Measurements from ENCODE around the gene ITFG2. TPM values are rescaled to one million over a fixed set of nuclear protein-coding genes. Genes with fewer than 3 reads are reported as not detected.
A peak's percentile ranks its signal among the peaks of the same experiment; 100 is the strongest.

Gene ITFG2
- total RNA-seq, 1 experiment from 2014 or later: 24.6 TPM

DNA sequence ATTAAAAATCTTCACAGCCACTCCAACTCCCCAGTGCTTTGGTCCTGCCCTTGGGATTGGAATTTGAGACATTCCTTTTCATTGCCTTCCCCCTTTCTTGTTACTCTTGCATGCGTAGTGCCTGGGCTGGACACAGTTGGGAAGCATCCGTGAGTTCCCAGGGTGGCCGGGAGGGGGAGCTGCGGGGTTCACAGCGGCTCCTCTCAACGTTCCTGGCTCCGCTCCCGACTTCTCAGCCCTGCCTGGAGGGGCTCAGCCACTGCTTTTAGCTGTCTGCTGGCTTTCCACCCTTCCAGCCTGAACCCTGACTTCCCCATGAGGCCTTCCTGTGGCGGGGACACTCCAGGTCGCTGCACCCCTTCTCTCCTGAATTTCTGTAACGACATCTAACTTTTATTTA is 41.2 kb downstream of the ITFG2 start:
- no TSS peak for BruUV-seq (replicated peaks)
- Histone ChIP-seq H3K36me3 (ENCODE audit: control insufficient read depth in 1 of 2, insufficient read depth in 2 of 2, low read length in 2 of 2) (peaks cover 7% of the 10 kb centered on the region in 2 experiments; a peak in 3 of 4 replicates), H3K79me2 (ENCODE audit: insufficient read depth, low read length) (no peaks in the 10 kb centered on the region), H3K9me3 (ENCODE audit: control insufficient read depth in 1 of 2, insufficient read depth in 1 of 2, low read depth in 1 of 2, low read length in 2 of 2) (no peaks in the 10 kb centered on the region), H3K4me1 (ENCODE audit: control insufficient read depth in 1 of 2, insufficient read depth in 2 of 2, low read length in 2 of 2) (peaks cover 3 to 4% of the 10 kb centered on the region in 2 experiments; a peak in 3 of 4 replicates), H3K9me2 (ENCODE audit: insufficient read depth) (no peaks in the 10 kb centered on the region), H3K9ac (ENCODE audit: low read length) (no peak overlapping the region), H3K4me3 (replicated peaks in 1 of 2; ENCODE audit: low read depth in 1 of 2, low read length in 2 of 2) (no peak overlapping the region), H3K4me2 (ENCODE audit: low read length) (no peak overlapping the region), H3K27ac (ENCODE audit: low read depth, low read length) (no peak overlapping the region), H3K27me3 (ENCODE audit: insufficient read depth, low read length) (no peaks in the 10 kb centered on the region), H4K20me1 (ENCODE audit: insufficient read depth) (no peaks in the 10 kb centered on the region), H2AFZ (ENCODE audit: low read depth, low read length, poor library complexity, severe bottlenecking) (no peak overlapping the region)
- POLR2A ChIA-PET: interaction anchor here (1.1 kb wide), 1 partner anchor 23 kb away, joined by 5 read pairs; the partner anchor contains the start of genes FOXM1 and RHNO1
- intact Hi-C loops (cut with micrococcal nuclease): loop anchor here (1.0 to 2.0 kb wide), 2 partner anchors 91 to 181 kb away; no protein-coding TSS in a partner anchor
- TF ChIP-seq, protein P1, sequence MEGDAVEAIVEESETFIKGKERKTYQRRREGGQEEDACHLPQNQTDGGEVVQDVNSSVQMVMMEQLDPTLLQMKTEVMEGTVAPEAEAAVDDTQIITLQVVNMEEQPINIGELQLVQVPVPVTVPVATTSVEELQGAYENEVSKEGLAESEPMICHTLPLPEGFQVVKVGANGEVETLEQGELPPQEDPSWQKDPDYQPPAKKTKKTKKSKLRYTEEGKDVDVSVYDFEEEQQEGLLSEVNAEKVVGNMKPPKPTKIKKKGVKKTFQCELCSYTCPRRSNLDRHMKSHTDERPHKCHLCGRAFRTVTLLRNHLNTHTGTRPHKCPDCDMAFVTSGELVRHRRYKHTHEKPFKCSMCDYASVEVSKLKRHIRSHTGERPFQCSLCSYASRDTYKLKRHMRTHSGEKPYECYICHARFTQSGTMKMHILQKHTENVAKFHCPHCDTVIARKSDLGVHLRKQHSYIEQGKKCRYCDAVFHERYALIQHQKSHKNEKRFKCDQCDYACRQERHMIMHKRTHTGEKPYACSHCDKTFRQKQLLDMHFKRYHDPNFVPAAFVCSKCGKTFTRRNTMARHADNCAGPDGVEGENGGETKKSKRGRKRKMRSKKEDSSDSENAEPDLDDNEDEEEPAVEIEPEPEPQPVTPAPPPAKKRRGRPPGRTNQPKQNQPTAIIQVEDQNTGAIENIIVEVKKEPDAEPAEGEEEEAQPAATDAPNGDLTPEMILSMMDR (IDR thresholded peaks at IDR 0.05 in 2 of 3, conservative IDR thresholded peaks at IDR 0.05 in 1 of 3; ENCODE audit: borderline replicate concordance in 1 of 3, insufficient read depth in 1 of 3, low read depth in 2 of 3, low read length in 2 of 3): peak; percentile 40 to 96 (median 79); a peak in 5 of 6 replicates
- TF ChIP-seq RAD21 (IDR thresholded peaks at IDR 0.05; ENCODE audit: low read depth) (peak; percentile 46), TCF7L2 (IDR thresholded peaks at IDR 0.05; ENCODE audit: borderline replicate concordance, extremely low read depth, insufficient read depth, insufficient read length) (peak; percentile 51), EZH2phosphoT487 (IDR thresholded peaks at IDR 0.05; ENCODE audit: borderline replicate concordance) (no peak)
- TF ChIP-seq, protein P2, sequence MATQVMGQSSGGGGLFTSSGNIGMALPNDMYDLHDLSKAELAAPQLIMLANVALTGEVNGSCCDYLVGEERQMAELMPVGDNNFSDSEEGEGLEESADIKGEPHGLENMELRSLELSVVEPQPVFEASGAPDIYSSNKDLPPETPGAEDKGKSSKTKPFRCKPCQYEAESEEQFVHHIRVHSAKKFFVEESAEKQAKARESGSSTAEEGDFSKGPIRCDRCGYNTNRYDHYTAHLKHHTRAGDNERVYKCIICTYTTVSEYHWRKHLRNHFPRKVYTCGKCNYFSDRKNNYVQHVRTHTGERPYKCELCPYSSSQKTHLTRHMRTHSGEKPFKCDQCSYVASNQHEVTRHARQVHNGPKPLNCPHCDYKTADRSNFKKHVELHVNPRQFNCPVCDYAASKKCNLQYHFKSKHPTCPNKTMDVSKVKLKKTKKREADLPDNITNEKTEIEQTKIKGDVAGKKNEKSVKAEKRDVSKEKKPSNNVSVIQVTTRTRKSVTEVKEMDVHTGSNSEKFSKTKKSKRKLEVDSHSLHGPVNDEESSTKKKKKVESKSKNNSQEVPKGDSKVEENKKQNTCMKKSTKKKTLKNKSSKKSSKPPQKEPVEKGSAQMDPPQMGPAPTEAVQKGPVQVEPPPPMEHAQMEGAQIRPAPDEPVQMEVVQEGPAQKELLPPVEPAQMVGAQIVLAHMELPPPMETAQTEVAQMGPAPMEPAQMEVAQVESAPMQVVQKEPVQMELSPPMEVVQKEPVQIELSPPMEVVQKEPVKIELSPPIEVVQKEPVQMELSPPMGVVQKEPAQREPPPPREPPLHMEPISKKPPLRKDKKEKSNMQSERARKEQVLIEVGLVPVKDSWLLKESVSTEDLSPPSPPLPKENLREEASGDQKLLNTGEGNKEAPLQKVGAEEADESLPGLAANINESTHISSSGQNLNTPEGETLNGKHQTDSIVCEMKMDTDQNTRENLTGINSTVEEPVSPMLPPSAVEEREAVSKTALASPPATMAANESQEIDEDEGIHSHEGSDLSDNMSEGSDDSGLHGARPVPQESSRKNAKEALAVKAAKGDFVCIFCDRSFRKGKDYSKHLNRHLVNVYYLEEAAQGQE (IDR thresholded peaks at IDR 0.05; ENCODE audit: low read depth): no peak
- DNase-seq (ENCODE audit: low read depth, low spot score) (peak; percentile 28), ATAC-seq (peak; percentile 90)
- CTCF ChIA-PET: interaction anchor here (0.6 to 2.0 kb wide), 9 partner anchors 8 to 219 kb away, joined by 3 to 13 read pairs (median 6); no protein-coding TSS in a partner anchor
- RAD21 ChIA-PET (ENCODE audit: low non-redundant PET in 1 of 2, low total read pairs in 2 of 2, uncharacterized antibody in 2 of 2, unreplicated experiment in 2 of 2): interaction anchor here in 1 of 2 experiments (1.1 kb wide), 1 partner anchor 188 kb away, joined by 3 read pairs; no protein-coding TSS in a partner anchor

All from HCT116 (cell line).